ENCODE results near the gene MRPS10.

Gene MRPS10

GRCh38 chr6:42239333-42239732 is 21.7 kb upstream of the MRPS10 start:
- no peak overlapping the region for H3K4me3 ChIP-seq (ENCODE audit: low read depth, low read length)
- DNase-seq (ENCODE audit: low read depth), result no peak

DNA sequence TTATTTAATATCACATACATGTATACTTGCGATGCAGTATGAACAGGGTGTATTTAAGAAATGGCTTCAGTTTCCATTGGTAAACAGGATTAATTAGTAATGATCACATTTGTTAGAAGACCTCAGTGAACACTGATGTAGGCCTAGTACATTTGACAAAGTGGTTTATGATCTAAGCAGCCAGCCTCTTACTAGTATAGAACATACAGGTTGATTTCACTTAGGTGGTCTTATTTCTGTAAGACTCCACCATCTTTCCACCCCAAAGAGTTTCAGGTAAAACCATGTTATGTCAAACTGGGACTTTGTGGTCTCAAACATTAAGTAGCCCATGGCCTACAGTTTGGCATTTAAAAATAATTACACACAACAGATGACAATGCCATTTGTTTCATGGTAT is 20.2 kb upstream of the MRPS10 start:
- no peak for TF ChIP-seq MYC (IDR thresholded peaks at IDR 0.05; ENCODE audit: low read depth, low read length)
- TF ChIP-seq POLR2A (IDR thresholded peaks at IDR 0.05; ENCODE audit: extremely low read depth, insufficient read length), result no peak
- TF ChIP-seq CTCF (IDR thresholded peaks at IDR 0.05; ENCODE audit: low read depth, low read length), result no peak
- no peak for TF ChIP-seq MAX (IDR thresholded peaks at IDR 0.05; ENCODE audit: low read depth, low read length)
- DNase-seq (ENCODE audit: low read depth), result no peak
- no peak overlapping the region for H3K4me3 ChIP-seq (ENCODE audit: low read depth, low read length)

More at GRCh38 chr6:42239333-42239732, 21.7 kb upstream of the MRPS10 start:
- TF ChIP-seq POLR2A (IDR thresholded peaks at IDR 0.05; ENCODE audit: extremely low read depth, insufficient read length) (no peak), MAX (IDR thresholded peaks at IDR 0.05; ENCODE audit: low read depth, low read length) (no peak), CTCF (IDR thresholded peaks at IDR 0.05; ENCODE audit: low read depth, low read length) (no peak), MYC (IDR thresholded peaks at IDR 0.05; ENCODE audit: low read depth, low read length) (no peak)

GRCh38 chr6:42236682-42237473 is 19.2 kb upstream of the MRPS10 start:
- TF ChIP-seq POLR2A (IDR thresholded peaks at IDR 0.05; ENCODE audit: extremely low read depth, insufficient read length), result no peak
- TF ChIP-seq MAX (IDR thresholded peaks at IDR 0.05; ENCODE audit: low read depth, low read length), result no peak
- no peak for TF ChIP-seq MYC (IDR thresholded peaks at IDR 0.05; ENCODE audit: low read depth, low read length)
- DNase-seq (ENCODE audit: low read depth), result no peak
- no peak overlapping the region for H3K4me3 ChIP-seq (ENCODE audit: low read depth, low read length)

GRCh38 chr6:42236030-42236429 is 18.4 kb upstream of the MRPS10 start:
- no peak for DNase-seq (ENCODE audit: low read depth)
- TF ChIP-seq MAX (IDR thresholded peaks at IDR 0.05; ENCODE audit: low read depth, low read length) (no peak), MYC (IDR thresholded peaks at IDR 0.05; ENCODE audit: low read depth, low read length) (no peak), POLR2A (IDR thresholded peaks at IDR 0.05; ENCODE audit: extremely low read depth, insufficient read length) (no peak), CTCF (IDR thresholded peaks at IDR 0.05; ENCODE audit: low read depth, low read length) (no peak)
- H3K4me3 ChIP-seq (ENCODE audit: low read depth, low read length), result no peak overlapping the region

GRCh38 chr6:42232035-42232434 is 14.4 kb upstream of the MRPS10 start:
- H3K4me3 ChIP-seq (ENCODE audit: low read depth, low read length), result no peak overlapping the region
- TF ChIP-seq MAX (IDR thresholded peaks at IDR 0.05; ENCODE audit: low read depth, low read length), result no peak
- TF ChIP-seq MYC (IDR thresholded peaks at IDR 0.05; ENCODE audit: low read depth, low read length), result no peak
- no peak for TF ChIP-seq CTCF (IDR thresholded peaks at IDR 0.05; ENCODE audit: low read depth, low read length)
- DNase-seq (ENCODE audit: low read depth), result no peak
